Stimulated activated CD8-positive, alpha-beta memory T cell treated with anti-CD3 and anti-CD28 coated beads, Interleukin-15, amount 100 ng/mL, for 48 hours (primary cell): ENCODE results near the gene CERKL.

Source experiments
- DNase-seq, 2 donors: peaks; one replicate each; pipeline ENCODE4 v3.0.0-alpha.2; 2020; ENCODE audit warnings: low read depth in 2 of 2

Gene CERKL

GRCh38 chr2:181520253-181520652 lies 136.7 kb downstream of the CERKL start:
- DNase-seq: no peak

DNA sequence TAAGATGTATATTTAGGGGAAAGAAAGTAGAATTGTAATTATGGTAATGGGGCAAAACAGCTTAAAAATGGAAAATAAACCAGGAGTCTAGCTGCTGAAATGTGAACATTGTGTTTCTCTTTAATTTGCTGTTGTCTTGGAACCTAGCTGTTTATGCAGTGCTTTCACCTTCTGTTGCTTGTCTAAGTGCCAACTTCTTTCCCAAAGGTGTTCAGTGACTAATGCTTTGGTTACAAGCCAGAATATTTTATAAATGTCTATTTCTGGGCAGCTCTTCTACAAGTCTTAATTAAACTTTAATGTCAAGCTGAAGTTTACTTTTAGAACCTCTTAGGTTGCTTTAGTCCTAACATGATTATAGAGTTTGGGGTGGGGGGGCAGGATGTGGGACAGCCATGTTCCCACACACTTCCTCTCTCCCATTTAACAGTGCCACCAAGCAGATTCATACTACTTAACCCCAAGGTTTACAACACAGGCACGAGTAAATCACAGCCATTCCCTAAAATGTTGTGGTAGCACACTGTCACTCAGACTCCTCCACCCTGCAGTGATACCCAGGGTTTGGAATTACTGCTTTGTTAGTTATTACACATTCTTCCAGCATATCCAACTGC lies 139.1 kb downstream of the CERKL start:
- DNase-seq: no peak

- no peak for DNase-seq
Measured at GRCh38 chr2:181516992-181517391, 139.9 kb downstream of the CERKL start.

GRCh38 chr2:181515719-181516118 lies 141.2 kb downstream of the CERKL start:
- DNase-seq: no peak

- no peak for DNase-seq
Measured at GRCh38 chr2:181500201-181500600, 156.7 kb downstream of the CERKL start.

DNA sequence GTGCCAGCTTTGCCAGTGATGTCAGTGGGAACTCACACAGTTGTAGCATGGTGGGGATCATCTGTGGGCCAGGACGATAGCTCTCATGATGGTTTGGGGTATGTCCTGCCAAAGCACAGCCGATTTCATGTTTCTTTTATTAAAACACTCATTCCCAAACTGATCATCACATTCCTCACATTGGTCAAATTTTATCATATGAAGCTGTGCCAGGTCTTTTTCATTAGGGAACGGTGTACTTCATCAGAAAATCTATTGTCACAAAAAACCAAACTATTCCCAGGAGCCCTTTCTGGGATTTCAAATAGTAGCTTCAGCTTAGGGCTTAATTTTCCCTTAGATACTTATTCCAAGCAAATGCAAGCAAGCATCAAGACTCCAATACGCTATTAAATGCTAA lies 157.7 kb downstream of the CERKL start:
- DNase-seq: no peak
